Cardiac muscle cell (in vitro differentiated cells and primary cell): ENCODE results near the gene PDIA5. TPM values are rescaled to one million over a fixed set of nuclear protein-coding genes. Genes with fewer than 3 reads are reported as not detected.

Experiments used
- DNase-seq, 2 donors: peaks; one replicate each; pipeline versions ENCODE4 v3.0.0 to v3.0.0-alpha.2; 2010 to 2017; ENCODE audit warnings: low read depth in 1 of 2, low spot score in 1 of 2
- H3K27ac ChIP-seq: fragments of 200-600 bp; sonication (generic); 2 replicates; pipeline ENCODE4 v1.5.1; 2016
- H3K27me3 ChIP-seq: fragments of 200-600 bp; sonication (generic); 2 replicates; pipeline ENCODE4 v1.6.0; 2016; ENCODE audit warnings: control low read depth
- H3K36me3 ChIP-seq: fragments of 200-600 bp; sonication (generic); 2 replicates; pipeline ENCODE4 v1.5.1; 2016; ENCODE audit warnings: control low read depth
- H3K4me1 ChIP-seq: fragments of 200-600 bp; sonication (generic); 2 replicates; pipeline ENCODE4 v1.8.1; 2017; ENCODE audit warnings: low read depth, mild to moderate bottlenecking, mixed run types
- H3K4me3 ChIP-seq: fragments of 200-600 bp; sonication (generic); 2 replicates; pipeline ENCODE4 v1.5.1; 2016; ENCODE audit warnings: mild to moderate bottlenecking
- H3K9me3 ChIP-seq: fragments of 200-600 bp; sonication (generic); 2 replicates; pipeline ENCODE4 v1.5.1; 2017; ENCODE audit warnings: low read depth, mild to moderate bottlenecking, control low read depth
- polyA plus RNA-seq: library from polyadenylated mRNA; unstranded; fragments of >200 nt; fragmentation: Nextera tagmentation; extraction: Ambion mirVana; gene quantifications from 2 replicates; pipeline ENCODE4 v1.2.1, GENCODE V29; 2016
- total RNA-seq: library from RNA; depleted of rRNA; stranded (reverse); fragments of >200 nt; gene quantifications from 2 replicates; pipeline ENCODE4 v1.2.3, GENCODE V29; 2016
- TF ChIP-seq, protein P1 (sequence below): IDR thresholded peaks from 2 replicates; pipeline ENCODE4 v1.5.1; 2012; ENCODE audit warnings: low read depth, mild to moderate bottlenecking, low read length

Gene PDIA5
- total and polyA plus RNA-seq, 2 experiments from 2014 or later = 14.5 to 19.5 TPM

DNA sequence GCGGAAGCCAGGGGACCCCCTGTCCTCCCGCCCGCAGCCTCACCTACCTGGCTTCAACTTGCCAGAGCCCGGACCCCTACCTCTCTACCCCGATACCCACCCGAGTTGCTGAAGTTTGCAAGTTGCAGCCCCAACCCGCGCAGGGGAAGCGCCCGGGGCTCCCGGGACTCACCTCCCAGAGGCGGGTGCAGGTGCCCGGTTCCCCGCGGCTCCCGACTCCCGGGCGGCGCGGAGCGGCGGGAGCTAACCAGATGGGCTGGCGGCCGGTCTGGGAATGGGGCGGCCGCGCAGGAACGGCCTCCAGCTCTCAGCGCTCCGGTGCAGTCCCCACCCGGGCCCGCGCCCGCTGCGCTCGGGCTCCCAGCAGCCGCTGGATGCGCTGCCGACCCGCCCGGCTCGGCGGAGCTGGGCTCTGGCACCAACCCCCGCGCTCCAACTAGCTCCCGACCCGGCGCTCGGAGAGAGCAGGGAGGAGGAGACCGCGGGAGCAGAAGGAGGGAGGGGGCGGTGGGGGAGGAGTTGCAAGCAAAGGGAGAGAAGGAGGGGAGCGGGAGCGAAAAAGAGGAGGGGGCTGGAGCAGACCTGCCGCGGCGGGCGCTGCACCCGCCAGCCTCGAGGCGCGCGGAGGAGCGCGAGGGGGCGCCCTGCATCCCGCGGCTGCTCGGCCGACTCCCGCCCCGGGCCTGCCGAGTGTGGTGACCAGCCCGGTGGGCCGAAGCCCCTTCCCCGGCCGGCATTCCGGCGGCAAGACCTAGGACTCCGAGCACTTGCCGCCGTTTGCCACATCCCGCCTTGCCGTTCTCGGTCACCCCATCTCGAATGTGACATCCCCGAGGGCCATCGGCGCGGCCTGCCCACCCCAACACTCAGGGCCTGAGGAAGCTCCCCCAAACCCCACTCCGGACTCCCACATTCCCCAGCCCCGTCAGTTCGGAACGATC lies 39.3 kb upstream of the PDIA5 start, which contains the start of gene SEMA5B:
Gene SEMA5B (minus strand): TSS at position 472 of the 941 bp plus-strand sequence. CDS start 66,500 bp downstream, outside the sequence.
- Histone ChIP-seq H3K4me3 (peak within 1 kb of the TSS; percentile 44), H3K9me3 (no peaks in the 10 kb centered on the region), H3K27ac (no peak within 1 kb of the TSS), H3K4me1 (peaks cover 7% of the 10 kb centered on the region), H3K27me3 (peaks cover 37% of the 10 kb centered on the region), H3K36me3 (no peaks in the 10 kb centered on the region)
- TF ChIP-seq, protein P1, sequence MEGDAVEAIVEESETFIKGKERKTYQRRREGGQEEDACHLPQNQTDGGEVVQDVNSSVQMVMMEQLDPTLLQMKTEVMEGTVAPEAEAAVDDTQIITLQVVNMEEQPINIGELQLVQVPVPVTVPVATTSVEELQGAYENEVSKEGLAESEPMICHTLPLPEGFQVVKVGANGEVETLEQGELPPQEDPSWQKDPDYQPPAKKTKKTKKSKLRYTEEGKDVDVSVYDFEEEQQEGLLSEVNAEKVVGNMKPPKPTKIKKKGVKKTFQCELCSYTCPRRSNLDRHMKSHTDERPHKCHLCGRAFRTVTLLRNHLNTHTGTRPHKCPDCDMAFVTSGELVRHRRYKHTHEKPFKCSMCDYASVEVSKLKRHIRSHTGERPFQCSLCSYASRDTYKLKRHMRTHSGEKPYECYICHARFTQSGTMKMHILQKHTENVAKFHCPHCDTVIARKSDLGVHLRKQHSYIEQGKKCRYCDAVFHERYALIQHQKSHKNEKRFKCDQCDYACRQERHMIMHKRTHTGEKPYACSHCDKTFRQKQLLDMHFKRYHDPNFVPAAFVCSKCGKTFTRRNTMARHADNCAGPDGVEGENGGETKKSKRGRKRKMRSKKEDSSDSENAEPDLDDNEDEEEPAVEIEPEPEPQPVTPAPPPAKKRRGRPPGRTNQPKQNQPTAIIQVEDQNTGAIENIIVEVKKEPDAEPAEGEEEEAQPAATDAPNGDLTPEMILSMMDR = peak; percentile 38
- peak; percentile 26 to 78 for DNase-seq

DNA sequence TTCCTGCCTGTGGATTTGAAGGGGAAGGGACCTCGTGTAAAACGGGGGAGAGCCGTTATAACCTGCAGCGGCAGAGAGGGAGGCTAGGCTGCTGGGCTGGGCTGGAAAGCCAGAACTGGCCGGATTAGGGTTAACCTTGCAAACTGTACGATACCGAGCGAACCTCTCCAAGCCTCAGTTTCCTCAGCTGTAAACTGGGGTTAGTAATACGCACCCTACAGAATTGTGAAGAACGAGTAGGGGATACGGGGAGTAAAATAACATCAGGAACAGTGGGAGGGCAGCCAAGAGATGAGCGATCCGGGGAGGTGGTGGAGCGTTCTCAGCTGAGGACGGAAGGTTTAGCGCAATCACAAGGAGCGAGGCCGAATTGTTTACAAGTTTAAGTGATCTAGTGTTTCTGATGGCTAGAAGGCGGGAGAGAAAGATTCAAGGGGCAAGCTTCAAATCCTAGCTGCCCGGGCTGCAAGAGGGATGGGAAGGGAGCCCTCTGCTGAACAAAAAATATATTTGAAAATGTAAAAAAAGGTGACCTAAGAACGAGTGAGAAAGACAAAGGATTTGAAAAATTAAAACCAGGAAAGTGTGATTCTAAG lies 38.5 kb upstream of the PDIA5 start:
- Histone ChIP-seq H3K9me3 (no peaks in the 10 kb centered on the region), H3K4me1 (peaks cover 7% of the 10 kb centered on the region), H3K27ac (no peak overlapping the region), H3K4me3 (peak overlapping the region; percentile 44), H3K27me3 (peaks cover 37% of the 10 kb centered on the region), H3K36me3 (no peaks in the 10 kb centered on the region)
- peak; percentile 66 to 86 for DNase-seq
- TF ChIP-seq, protein P1 = peak; percentile 55

DNA sequence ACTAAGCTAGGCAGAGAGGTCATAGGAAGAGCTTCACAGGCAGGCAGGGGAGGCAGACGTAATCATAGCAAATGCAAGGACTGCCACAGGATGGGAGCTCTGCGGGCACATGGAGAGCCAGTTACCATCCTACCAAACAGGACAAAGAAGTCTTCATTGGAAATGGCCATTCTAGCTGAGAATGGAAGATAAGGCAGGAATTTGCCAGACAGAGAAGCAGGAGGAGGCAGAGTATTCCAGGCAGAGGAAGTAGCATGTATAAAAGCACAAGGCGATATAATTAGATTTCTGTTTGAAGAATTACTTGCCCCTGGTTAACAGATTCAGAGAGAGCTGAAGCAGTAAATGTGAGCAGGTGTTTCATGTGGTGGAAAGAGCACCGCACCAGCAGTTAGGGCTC lies 35.8 kb upstream of the PDIA5 start:
- no peaks in the 10 kb centered on the region for H3K9me3 ChIP-seq
- peaks cover 7% of the 10 kb centered on the region for H3K4me1 ChIP-seq
- H3K36me3 ChIP-seq = no peaks in the 10 kb centered on the region
- H3K27ac ChIP-seq = no peak overlapping the region
- TF ChIP-seq, protein P1 = no peak
- DNase-seq = no peak
- peaks cover 27% of the 10 kb centered on the region for H3K27me3 ChIP-seq
- H3K4me3 ChIP-seq = no peak overlapping the region

DNA sequence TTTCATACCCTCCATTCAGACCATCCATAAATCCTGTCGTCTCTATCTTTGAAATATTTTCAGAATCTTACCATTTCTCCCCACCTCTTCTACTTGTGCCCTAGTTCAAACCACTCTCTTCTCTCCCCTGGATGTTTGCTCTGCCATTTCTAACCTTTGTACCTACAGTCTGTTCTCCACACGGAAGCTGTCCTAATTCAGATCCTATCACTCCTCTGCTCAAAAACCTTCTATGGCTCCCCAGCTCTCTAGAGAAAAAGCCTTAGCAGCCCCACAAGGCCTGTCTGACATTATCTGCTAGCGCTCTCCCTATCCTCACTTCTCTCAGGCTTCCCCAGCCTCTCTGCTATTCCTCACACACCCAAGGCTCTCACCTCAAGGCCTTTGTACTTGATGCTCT lies 34.8 kb upstream of the PDIA5 start:
- peaks cover 7% of the 10 kb centered on the region for H3K4me1 ChIP-seq
- no peaks in the 10 kb centered on the region for H3K36me3 ChIP-seq
- no peak overlapping the region for H3K4me3 ChIP-seq
- no peaks in the 10 kb centered on the region for H3K9me3 ChIP-seq
- TF ChIP-seq, protein P1 = no peak
- H3K27ac ChIP-seq = no peak overlapping the region
- no peak for DNase-seq
- peaks cover 17% of the 10 kb centered on the region for H3K27me3 ChIP-seq

DNA sequence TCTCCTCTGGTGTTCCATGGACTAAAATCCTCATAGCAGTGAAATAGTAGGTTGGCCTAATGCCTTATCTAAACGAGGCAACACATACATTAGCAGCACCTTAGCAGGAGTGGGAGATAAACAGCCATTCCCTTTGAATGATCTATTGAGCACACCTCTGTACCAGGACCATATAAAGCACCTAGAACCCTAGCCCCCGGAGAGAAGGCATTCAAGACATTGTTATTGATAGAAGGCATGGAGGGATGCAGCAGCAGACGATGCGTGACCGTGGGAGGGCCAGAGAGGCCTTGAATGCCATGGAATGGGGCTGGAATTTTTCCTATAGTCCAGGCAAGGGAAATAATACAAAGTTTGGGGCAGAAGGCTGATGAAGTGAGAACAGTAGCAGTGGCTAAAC lies 32.7 kb upstream of the PDIA5 start:
- no peaks in the 10 kb centered on the region for H3K9me3 ChIP-seq
- no peak overlapping the region for H3K27ac ChIP-seq
- TF ChIP-seq, protein P1 = no peak
- no peak for DNase-seq
- no peak overlapping the region for H3K4me3 ChIP-seq
- H3K27me3 ChIP-seq = peaks cover under 1% of the 10 kb centered on the region
- H3K36me3 ChIP-seq = no peaks in the 10 kb centered on the region
- peaks cover 7% of the 10 kb centered on the region for H3K4me1 ChIP-seq
